Fibroblast of lung (primary cell): ENCODE data around the gene BIRC5.

Experiments
- CTCF ChIP-seq, 2 donors: IDR thresholded peaks in 1 of 2; conservative IDR thresholded peaks in 1 of 2; 1 replicate in 1 of 2; 2 replicates in 1 of 2; pipeline ENCODE4 v1.5.1; 2011 to 2012; ENCODE audit warnings: low read length in 2 of 2, control low read depth in 1 of 2, inconsistent platforms in 1 of 2, low read depth in 1 of 2, mild to moderate bottlenecking in 1 of 2
- EZH2 ChIP-seq: IDR thresholded peaks from 2 replicates; pipeline ENCODE4 v1.5.1; 2012; ENCODE audit warnings: low read length, control low read depth, mild to moderate bottlenecking; ENCODE audit errors: missing control alignments

GRCh38 chr17:78252701-78253635 lies 38.9 kb downstream of the BIRC5 start:
- TF ChIP-seq CTCF (conservative IDR thresholded peaks at IDR 0.05 in 1 of 2, IDR thresholded peaks at IDR 0.05 in 1 of 2; ENCODE audit: low read depth in 1 of 2, low read length in 2 of 2), result no peak
- no peak for TF ChIP-seq EZH2
